ENCODE results near the gene DOP1B.

DOP1B gene

DNA sequence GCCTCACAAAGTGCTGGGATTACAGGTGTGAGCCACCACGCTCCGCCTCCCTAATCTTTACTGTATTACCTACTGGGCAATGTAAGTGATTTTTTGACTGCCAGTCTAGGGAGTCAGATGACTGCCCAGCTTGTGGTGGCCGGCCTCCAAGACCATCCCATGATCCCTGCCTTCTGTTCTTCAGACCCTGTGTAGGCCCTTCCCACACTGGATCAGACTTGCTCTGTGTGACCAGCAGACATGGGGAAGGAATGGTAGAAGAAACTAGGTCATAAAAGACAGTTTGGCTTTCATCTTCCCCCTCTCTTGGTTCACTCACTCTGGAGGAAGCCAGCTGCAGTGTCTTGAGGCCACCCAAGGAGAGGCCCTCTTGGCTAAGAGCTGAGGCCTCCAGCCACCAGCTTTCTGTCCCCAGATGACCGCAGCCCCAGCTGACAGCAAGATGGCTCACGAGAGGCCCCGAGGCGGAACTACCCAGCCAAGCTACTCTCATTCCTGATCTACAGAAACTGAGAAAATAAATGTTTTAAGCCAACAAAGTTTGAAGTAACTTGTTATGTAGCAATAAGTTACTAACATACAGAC is 36.2 kb upstream of the DOP1B start:
- DNase-seq (ENCODE audit: low read depth, low spot score): no peak

DNA sequence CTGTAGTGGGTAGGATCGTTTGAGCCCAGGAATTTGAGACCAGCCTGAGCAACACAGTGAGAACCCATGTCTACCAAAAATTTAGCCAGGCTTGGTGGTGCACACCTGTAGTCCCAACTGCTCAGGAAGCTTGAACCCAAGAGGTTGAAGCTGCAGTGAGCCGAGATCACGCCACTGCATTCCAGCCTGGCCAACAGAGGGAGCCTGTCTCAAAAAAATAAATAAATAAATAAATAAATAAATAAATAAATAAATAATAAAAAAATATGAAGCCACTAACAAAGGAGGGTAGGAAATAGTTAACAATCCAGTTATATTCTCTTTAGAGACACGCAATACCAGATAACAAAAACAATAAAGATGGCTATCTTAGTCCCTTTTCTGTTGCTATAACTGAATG is 33.6 kb upstream of the DOP1B start:
- H3K9ac ChIP-seq (ENCODE audit: insufficient read length): no peak overlapping the region

More for the DNA sequence above, 36.2 kb upstream of the DOP1B start:
- TF ChIP-seq POLR2AphosphoS5 (IDR thresholded peaks at IDR 0.05; ENCODE audit: borderline replicate concordance, low read depth, low read length) (no peak), FOXP2 (optimal IDR thresholded peaks at IDR 0.05; ENCODE audit: control extremely low read depth, extremely low read length, insufficient read depth) (no peak), EZH2 (IDR thresholded peaks at IDR 0.05) (no peak)
- Histone ChIP-seq H3K4me3 (no peak overlapping the region), H3K9ac (ENCODE audit: insufficient read length) (no peak overlapping the region), H3K27ac (no peak overlapping the region), H3K36me3 (ENCODE audit: insufficient read depth, low read length) (no peaks in the 10 kb centered on the region), H3K9me3 (ENCODE audit: low read depth, low read length) (no peaks in the 10 kb centered on the region)

GRCh38 chr21:36124395-36124794 is 32.2 kb upstream of the DOP1B start:
- H3K4me3 ChIP-seq: no peak overlapping the region
- no peak for TF ChIP-seq EZH2 (IDR thresholded peaks at IDR 0.05)
- no peak for TF ChIP-seq POLR2AphosphoS5 (IDR thresholded peaks at IDR 0.05; ENCODE audit: borderline replicate concordance, low read depth, low read length)
- TF ChIP-seq FOXP2 (optimal IDR thresholded peaks at IDR 0.05; ENCODE audit: control extremely low read depth, extremely low read length, insufficient read depth): no peak
- H3K9me3 ChIP-seq (ENCODE audit: low read depth, low read length): no peaks in the 10 kb centered on the region
- H3K27ac ChIP-seq: no peak overlapping the region
- no peaks in the 10 kb centered on the region for H3K36me3 ChIP-seq (ENCODE audit: insufficient read depth, low read length)
- H3K9ac ChIP-seq (ENCODE audit: insufficient read length): no peak overlapping the region
- no peak for DNase-seq (ENCODE audit: low read depth, low spot score)

More for the DNA sequence above, 33.6 kb upstream of the DOP1B start:
- no peaks in the 10 kb centered on the region for H3K9me3 ChIP-seq (ENCODE audit: low read depth, low read length)
- no peak overlapping the region for H3K4me3 ChIP-seq
- no peak for TF ChIP-seq POLR2AphosphoS5 (IDR thresholded peaks at IDR 0.05; ENCODE audit: borderline replicate concordance, low read depth, low read length)
- no peak for TF ChIP-seq EZH2 (IDR thresholded peaks at IDR 0.05)
- no peak for TF ChIP-seq FOXP2 (optimal IDR thresholded peaks at IDR 0.05; ENCODE audit: control extremely low read depth, extremely low read length, insufficient read depth)
- DNase-seq (ENCODE audit: low read depth, low spot score): no peak
- no peak overlapping the region for H3K27ac ChIP-seq
- no peaks in the 10 kb centered on the region for H3K36me3 ChIP-seq (ENCODE audit: insufficient read depth, low read length)

DNA sequence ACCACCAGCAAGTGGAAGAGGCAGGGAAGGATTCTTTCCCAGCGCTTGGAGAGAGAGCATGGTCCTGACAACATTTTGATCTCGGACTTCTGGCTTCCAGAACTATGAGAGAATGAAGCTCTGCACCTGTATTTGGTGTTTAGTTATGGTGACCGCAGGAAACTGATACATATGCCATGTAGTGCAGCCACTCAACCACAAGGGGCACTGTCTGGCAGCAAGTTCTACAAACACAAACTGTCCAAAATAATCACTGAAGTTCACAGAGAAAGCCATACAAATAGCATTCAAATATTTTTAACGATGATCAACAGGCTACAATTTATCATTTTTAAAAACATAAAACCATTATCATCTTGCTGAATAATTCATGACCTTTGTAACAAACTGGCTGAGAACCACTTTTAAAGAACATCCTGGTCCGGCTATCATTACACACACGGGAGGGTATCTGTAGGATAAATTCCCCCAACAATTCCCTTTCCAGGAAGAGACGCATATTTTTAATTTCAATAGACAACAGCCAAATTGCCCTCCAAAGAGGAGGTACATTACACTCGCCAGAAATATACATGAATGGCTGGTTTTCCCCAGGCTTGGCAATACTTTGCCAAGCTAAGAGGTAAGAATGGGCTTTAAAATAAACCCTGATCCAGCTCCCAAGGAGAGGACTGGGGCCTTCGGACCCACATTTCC is 31.0 kb upstream of the DOP1B start:
- TF ChIP-seq EZH2 (IDR thresholded peaks at IDR 0.05): no peak
- no peak for TF ChIP-seq POLR2AphosphoS5 (IDR thresholded peaks at IDR 0.05; ENCODE audit: borderline replicate concordance, low read depth, low read length)
- TF ChIP-seq FOXP2 (optimal IDR thresholded peaks at IDR 0.05; ENCODE audit: control extremely low read depth, extremely low read length, insufficient read depth): no peak
- H3K4me3 ChIP-seq: no peak overlapping the region
- H3K9me3 ChIP-seq (ENCODE audit: low read depth, low read length): no peaks in the 10 kb centered on the region

DNA sequence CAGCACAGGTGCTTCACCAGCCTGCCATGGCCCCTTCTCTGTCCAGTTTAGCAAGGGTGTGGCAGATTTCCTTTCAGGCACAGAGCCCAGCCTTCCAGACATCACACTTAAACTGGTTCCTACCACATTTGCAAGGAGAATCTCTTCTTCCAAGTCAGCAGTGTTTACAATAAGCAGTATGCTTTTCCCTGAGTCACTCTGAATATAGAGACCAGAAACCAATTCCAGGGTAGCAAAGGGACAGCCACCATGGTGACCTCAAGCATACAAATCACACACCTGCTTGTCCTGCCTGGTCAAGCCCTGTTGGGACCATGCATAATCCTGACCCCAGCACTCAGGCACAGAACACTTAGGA is 30.4 kb upstream of the DOP1B start:
- no peaks in the 10 kb centered on the region for H3K36me3 ChIP-seq (ENCODE audit: insufficient read depth, low read length)
- H3K9ac ChIP-seq (ENCODE audit: insufficient read length): no peak overlapping the region
- TF ChIP-seq POLR2AphosphoS5 (IDR thresholded peaks at IDR 0.05; ENCODE audit: borderline replicate concordance, low read depth, low read length) (no peak), FOXP2 (optimal IDR thresholded peaks at IDR 0.05; ENCODE audit: control extremely low read depth, extremely low read length, insufficient read depth) (no peak), EZH2 (IDR thresholded peaks at IDR 0.05) (no peak)
- no peaks in the 10 kb centered on the region for H3K9me3 ChIP-seq (ENCODE audit: low read depth, low read length)
- H3K27ac ChIP-seq: no peak overlapping the region
- H3K4me3 ChIP-seq: no peak overlapping the region
- DNase-seq (ENCODE audit: low read depth, low spot score): no peak

More for the DNA sequence above, 31.0 kb upstream of the DOP1B start:
- Histone ChIP-seq H3K27ac (no peak overlapping the region), H3K9ac (ENCODE audit: insufficient read length) (no peak overlapping the region), H3K36me3 (ENCODE audit: insufficient read depth, low read length) (no peaks in the 10 kb centered on the region)
- DNase-seq (ENCODE audit: low read depth, low spot score): no peak

DNA sequence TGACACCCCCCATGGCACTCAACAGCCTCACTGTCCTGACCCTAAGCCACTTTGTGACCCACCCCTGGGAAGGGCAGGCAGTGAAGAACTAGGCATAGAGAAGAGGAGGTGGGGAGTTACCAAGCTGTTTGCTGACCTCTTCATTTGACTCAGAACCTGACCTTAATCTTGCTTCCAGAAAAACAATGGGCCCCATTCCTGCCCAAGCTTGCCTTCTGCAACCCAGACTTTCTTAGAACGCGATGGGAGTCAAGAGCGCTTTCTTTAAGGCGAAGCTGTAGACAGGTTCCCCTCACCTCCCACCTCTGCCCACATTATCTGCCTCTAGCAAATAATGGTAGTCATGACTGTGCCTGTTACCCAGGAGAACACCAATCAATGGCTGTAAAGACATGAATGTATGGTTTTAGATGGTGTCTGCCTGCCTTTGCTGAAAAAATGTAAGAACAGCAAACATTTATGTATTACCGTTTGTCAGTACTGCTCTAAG is 30.0 kb upstream of the DOP1B start:
- Histone ChIP-seq H3K4me3 (no peak overlapping the region), H3K27ac (no peak overlapping the region), H3K9me3 (ENCODE audit: low read depth, low read length) (no peaks in the 10 kb centered on the region), H3K36me3 (ENCODE audit: insufficient read depth, low read length) (no peaks in the 10 kb centered on the region), H3K9ac (ENCODE audit: insufficient read length) (no peak overlapping the region)
- TF ChIP-seq EZH2 (IDR thresholded peaks at IDR 0.05) (no peak), POLR2AphosphoS5 (IDR thresholded peaks at IDR 0.05; ENCODE audit: borderline replicate concordance, low read depth, low read length) (no peak), FOXP2 (optimal IDR thresholded peaks at IDR 0.05; ENCODE audit: control extremely low read depth, extremely low read length, insufficient read depth) (no peak)
- DNase-seq (ENCODE audit: low read depth, low spot score): no peak

DNA sequence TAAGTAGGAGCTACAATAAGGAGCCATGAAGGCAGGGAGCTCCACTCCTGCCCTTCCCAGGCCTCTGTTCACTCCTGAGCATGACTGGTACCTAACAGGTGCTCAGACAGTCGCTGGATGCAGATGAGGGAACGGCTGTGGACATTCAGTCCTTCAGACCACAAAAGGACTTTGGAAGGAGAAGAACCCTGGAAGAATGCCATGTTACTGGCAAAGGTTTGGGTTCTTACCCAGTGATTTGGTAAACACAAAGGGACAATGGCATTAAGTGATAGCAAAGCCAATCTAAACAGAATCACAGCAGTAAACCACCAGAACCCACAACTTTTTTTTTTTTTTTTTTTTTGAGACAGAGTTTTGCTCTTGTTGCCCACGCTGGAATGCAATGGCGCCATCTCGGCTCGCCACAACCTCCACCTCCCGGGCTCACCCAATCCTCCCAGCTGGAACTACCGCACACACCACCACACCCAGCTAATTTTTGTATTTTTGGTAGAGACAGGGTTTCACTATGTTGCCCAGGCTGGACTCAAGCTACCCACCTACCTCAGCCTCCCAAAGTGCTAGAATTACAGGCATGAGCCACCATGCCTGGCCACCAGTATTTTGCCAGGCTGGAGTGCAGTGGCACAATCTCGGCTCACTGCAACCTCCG is 29.2 kb upstream of the DOP1B start:
- Histone ChIP-seq H3K4me3 (no peak overlapping the region), H3K36me3 (ENCODE audit: insufficient read depth, low read length) (no peaks in the 10 kb centered on the region), H3K9ac (ENCODE audit: insufficient read length) (no peak overlapping the region), H3K27ac (no peak overlapping the region), H3K9me3 (ENCODE audit: low read depth, low read length) (no peaks in the 10 kb centered on the region)
- no peak for TF ChIP-seq FOXP2 (optimal IDR thresholded peaks at IDR 0.05; ENCODE audit: control extremely low read depth, extremely low read length, insufficient read depth)
- TF ChIP-seq POLR2AphosphoS5 (IDR thresholded peaks at IDR 0.05; ENCODE audit: borderline replicate concordance, low read depth, low read length): no peak
- TF ChIP-seq EZH2 (IDR thresholded peaks at IDR 0.05): no peak
- DNase-seq (ENCODE audit: low read depth, low spot score): no peak

DNA sequence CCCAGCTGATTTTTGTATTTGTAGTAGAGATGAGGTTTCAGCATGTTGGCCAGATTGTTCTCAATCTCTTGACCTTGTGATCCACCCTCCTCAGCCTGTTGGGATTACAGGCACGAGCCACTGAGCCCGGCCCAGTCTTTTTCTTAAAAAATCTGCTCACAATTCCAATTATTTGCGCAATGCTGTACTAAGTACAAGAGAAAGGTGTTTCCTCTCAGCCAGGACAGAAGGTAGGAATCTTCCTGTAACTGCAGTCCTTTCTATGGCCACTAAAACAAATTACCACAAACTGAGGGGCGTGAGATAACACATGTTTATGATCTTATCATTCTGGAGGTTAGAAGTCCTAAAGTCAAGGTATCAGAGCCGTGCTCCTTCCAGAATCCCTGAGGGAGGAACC is 28.6 kb upstream of the DOP1B start:
- Histone ChIP-seq H3K27ac (no peak overlapping the region), H3K9ac (ENCODE audit: insufficient read length) (no peak overlapping the region), H3K36me3 (ENCODE audit: insufficient read depth, low read length) (no peaks in the 10 kb centered on the region), H3K4me3 (no peak overlapping the region), H3K9me3 (ENCODE audit: low read depth, low read length) (no peaks in the 10 kb centered on the region)
- TF ChIP-seq FOXP2 (optimal IDR thresholded peaks at IDR 0.05; ENCODE audit: control extremely low read depth, extremely low read length, insufficient read depth) (no peak), POLR2AphosphoS5 (IDR thresholded peaks at IDR 0.05; ENCODE audit: borderline replicate concordance, low read depth, low read length) (no peak), EZH2 (IDR thresholded peaks at IDR 0.05) (no peak)
- no peak for DNase-seq (ENCODE audit: low read depth, low spot score)
